GM23248 (cell line): ENCODE data around the gene GPR176.

Experiments used
- EZH2 ChIP-seq: fragments of 200-600 bp; sonication (generic); IDR thresholded peaks from 2 replicates; pipeline ENCODE4 v1.6.1; 2018; ENCODE audit warnings: antibody characterized with exemption, mild to moderate bottlenecking; ENCODE audit not compliant: insufficient read depth, poor library complexity, severe bottlenecking
- EZH2phosphoT487 ChIP-seq: fragments of 200-600 bp; sonication (generic); IDR thresholded peaks from 2 replicates; pipeline ENCODE4 v1.6.1; 2018; ENCODE audit warnings: antibody characterized with exemption, moderate library complexity, mild to moderate bottlenecking, low read depth; ENCODE audit not compliant: insufficient read depth

- no peak for TF ChIP-seq EZH2
- no peak for TF ChIP-seq EZH2phosphoT487
Observed at GRCh38 chr15:39814489-39814888, 105.6 kb downstream of the GPR176 start.
